SKM-1 treated with dmso at 0.1 percent for 144 hours (cell line): ENCODE results near the gene HAUS7.

Experiments used
- DNase-seq: peaks from one replicate; lab custom pipeline; 2025; ENCODE audit not compliant: unreplicated experiment; lab: John Stamatoyannopoulos, UW

HAUS7 gene

DNA sequence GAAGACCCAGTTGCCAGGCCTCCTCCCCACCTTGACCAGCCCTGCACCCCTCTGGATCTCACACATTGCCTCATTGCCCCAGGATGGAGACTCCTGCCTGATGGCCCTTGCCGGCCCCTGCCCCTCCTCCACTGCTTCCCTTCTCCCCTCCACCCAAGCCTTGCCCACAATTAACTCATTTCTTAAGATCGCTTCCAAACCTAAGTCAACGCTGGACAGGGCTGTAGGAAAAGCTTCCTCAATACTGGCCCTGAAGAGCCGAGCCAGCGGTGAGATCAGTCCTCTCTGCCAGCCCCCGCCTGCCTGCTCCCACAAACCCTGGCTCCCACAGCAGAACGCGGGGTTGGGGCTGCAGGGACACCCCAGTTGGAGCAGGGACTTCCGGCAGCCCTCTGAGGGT, 7.5 kb upstream of the HAUS7 start:
- DNase-seq: no peak

DNA sequence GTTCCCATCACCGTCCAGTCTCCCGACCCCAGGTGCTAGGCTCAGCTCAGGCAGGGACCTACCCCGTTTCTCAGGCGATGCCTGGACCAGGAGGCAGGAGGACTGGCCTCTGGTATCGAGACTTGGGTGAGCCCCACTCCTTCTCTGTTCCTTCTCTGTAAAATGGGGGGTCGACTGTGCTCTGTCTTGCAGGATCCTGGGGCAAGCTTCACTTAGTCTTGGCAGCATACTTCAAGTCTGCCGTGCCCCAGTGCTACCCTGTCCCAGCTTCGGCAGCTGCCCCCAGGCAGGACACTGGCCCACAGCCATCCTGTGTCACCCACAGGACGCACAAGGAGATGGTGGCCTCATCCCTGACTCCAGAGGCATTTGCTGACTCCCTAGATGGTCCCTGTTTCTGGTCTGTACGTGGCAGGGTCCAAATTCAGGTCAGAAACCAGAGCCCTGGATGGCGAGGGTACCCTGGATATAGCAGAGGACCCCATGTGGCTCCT, 7.0 kb upstream of the HAUS7 start:
- no peak for DNase-seq

DNA sequence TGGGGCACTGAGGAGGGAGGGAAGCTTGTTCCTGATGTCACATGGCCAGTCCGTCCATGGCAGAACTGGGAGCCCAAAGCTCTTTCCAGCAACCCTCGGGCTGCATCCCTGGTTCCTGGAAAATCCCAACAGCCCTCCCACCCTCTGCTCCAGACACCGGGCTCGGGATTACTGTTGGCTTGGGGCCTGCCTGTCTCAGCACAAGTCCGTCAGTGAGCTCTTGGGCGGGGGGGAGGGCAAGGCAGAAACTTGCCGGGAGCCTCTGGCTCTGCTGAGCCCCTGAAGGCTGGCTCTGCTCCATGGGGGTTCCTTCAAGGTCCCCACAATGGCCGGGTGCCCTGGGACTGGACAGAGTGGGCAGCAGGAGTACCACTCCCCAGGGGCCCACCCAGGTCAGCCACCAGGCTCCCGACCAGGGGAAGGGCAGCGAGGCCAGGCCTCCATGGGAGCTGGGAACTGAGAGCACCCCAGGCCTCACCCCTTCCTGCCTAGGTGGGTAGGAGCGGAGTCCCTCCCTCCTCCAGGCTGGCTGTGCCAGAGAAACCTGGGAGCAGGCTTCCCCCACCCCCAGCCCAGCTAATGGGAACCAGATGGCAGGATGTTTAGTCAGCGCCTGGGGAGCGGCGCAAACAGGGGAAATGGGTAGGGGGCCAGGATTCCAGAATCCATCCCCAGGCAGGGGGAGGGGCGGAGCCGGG, 6.4 kb upstream of the HAUS7 start:
- DNase-seq: no peak

DNA sequence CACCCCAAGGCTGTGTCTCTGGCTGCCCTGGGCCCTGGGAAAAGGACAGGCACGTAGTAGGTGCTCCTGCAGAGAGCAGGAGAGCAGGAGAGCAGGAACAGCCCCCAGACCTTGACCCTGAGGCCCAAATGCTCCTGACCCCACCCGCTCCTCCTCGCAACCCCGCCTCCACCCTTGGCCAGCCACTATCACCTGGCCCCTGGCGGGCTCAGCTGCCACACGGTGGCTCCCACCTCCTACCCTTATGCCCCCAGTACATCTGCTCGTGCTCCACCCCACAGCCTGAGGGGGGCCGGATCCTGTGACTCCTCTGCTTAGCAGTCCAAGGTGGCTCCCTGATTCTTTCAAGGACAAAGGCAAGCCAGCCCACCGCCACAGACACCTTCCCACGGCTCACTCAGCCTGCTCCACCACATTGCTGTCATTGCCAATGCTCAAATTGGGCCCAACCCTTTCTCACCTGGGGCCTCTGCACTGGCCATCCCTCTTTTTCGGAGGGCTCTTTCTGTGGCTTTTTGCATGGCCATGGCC, 5.4 kb upstream of the HAUS7 start:
- DNase-seq: no peak

DNA sequence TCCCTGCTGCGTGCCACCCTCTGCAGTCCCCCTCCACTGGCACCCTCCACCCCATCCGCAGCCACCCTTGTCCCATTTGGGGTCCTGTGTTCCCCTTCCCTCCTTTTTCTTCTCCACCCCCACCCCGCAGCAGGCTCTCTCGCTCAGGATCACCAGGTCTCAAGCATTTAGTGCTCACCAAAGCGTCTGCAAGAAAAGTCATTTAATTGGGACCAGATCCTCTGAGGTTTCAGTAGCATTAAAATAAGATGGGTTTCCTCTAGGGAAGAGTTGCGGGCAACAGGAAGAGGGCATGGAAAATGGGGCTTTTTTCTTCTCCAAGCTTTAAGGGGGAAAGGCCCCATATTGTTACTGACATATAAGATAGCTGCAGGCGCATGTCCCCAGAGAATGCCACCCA, 4.9 kb upstream of the HAUS7 start:
- no peak for DNase-seq

DNA sequence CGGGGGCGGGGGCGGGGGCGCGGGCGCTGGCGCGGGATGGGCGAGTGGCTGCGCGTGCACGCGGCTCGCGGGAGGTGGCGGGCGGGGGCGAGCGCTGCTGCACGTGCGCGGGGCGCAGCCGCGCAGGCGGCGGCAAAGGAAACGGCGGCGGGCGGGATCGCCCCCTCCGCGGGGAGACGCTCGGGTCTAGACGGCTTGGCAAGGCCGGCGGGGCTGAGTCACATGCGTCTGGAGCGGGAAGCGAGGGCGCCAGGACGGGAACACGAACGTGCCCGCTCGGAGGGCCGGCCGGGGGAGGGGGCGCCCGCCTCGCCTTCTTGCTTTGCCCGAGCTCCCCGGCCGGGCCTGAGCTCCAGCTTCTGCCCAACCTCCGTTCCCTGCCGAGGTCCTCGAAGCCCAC, 4.3 kb upstream of the HAUS7 start:
- no peak for DNase-seq

DNA sequence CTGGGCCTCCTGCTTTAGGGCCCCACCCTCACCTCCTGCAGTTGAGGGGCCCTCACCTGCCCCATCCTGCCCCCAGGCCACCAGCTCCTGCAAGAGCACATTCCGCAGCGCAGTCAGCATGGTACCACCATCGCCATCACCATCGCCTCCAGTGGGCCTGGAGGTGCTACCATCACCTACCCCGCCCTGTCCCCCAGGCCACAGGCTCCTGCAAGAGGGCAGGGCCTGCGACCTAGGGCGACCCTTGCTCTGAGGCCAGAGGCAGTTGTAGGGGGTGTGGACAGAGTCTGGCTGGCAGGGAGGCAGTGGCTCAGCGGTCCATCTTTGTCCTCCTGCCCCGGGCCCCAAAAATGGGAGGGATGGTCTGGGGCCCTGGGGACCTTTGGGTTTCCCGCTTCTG, 3.9 kb upstream of the HAUS7 start:
- DNase-seq: no peak

DNA sequence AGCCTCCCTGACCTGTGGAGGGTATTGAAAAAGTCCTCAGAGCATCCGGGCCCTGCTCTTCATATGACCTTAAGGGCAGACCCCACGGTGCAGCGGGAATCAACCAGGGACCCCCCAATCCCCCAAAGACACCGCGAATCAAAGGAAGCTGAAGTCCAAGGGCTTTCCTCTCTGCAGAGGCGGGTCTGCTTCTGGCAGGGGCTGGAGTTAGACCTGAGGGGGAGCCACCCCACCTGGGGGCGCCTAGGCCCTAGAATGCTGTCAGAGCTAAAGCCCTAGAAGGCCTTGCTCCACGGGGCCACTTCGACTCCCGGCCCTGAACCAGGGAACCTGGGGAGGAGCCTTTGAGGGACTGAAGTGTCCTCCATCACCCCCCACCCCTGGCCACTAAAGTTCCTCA, 2.8 kb upstream of the HAUS7 start:
- no peak for DNase-seq

DNA sequence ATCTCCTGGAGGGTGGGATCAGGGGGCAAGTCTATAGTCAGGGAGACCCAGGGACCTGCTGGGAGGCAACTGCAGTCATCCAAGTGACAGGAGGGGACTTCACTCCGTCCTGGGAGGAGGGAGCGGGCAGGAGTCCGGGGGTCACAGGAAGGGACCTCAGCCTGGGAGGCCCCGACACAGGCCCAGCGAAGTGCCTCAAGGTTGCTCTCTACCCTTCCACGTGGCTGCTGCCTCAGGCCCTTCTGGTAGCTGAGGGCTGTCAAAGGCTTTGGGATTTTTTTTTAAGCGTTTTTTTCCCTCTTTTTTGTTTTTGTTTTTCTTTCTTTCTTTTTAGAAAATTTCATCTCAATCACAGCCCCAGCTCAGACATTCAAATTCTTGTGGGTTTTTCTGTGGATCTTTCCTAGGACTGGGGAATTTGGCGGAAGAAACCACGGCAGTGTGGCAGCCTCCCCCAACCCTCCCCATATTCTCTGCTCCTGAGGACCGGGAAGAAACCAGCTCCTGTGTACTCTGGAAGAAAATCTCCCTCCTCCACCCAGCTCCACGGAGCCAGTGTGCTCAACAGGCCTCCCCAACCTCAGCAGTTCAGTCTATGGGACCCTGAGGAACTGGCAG, 1.4 kb upstream of the HAUS7 start:
- no peak for DNase-seq

DNA sequence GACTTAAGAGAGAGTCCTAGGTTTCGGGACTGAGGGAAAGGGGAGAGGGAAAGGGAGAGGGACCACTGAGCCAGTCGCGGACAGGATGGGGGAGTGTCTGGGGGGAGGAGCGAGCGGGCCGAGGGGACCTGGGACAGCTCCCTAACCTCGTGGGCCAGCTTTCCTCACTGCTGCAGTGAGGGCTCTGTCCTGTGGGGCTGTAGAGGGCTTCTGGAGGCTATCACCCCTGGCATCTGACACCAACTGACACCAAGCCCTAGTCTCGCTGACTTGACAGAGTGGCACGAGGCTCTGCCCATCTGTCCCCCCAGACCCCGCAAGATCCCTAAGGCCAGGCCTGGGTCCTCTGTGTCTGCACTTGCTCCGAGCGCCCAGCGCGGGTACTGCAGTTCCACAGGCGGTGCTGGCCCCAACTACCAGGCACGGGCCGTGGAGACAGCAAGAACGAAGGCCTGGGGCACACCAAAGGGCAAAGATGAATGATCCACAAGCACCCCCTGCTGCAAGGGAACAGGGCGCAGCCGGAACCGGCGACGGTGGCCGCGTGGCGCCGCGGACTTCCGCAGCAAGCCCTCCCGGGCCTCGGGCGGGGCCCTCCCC, 465 bp downstream of the HAUS7 start:
- no peak for DNase-seq

DNA sequence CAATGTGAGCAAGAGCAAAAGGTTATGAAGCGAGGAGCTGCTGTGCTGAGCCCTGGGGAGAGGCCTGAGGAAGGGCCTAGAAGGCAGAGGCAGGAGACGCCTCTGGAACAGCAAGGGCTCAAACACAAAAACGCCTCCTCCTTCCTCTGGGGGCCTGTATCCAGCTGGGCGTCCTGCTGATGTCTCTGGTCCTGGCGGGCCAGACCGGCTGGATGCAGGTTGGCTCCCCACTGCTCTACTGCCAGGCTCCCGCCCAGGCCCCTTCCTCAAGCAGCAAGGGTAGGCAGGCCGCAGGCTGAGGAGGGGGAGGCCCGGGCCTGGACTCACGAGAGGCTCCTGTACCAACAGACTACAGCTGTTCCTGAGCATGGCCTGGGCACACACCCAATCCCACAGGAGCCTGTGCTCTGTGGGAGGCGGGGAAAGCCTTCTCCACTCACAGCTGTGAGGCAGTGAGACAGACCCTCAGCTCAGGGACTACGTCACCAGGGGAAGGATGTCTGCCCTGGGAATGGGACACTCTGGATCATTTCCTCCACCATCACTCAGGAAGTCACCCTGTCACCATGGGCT, 2.3 kb downstream of the HAUS7 start:
- DNase-seq: no peak

DNA sequence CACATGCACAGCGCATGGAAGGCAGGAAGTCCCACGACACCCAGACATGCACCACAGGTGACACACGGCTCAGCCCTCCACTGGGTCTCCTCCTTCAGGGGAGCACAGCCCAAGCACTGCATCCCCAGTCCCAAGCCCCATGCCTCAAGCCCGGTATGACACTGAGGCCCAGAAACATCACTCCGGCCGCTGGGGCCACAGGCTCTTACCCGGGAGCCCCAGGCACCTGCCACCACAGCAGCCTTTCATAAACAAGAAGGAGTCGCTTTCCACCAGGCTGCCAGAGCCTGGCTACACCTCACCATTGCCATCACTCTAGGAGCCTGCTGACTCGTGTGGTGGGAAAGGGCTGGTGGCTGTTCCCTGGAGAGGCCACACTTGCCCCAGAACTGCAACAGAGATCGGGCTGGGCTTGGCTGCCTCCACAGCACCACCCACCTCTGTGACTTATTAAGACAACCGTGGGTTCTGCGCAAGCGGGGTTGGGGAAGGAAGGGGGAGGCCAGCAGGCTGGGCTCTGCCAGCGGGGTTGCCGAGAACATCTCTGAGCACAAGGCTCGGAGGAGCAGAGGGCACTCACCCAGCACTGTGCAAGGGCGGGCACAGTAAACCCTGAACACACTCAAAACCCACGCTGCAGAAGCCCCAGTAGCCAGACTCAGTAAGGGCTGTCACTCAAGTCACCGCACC, 4.5 kb downstream of the HAUS7 start:
- no peak for DNase-seq

DNA sequence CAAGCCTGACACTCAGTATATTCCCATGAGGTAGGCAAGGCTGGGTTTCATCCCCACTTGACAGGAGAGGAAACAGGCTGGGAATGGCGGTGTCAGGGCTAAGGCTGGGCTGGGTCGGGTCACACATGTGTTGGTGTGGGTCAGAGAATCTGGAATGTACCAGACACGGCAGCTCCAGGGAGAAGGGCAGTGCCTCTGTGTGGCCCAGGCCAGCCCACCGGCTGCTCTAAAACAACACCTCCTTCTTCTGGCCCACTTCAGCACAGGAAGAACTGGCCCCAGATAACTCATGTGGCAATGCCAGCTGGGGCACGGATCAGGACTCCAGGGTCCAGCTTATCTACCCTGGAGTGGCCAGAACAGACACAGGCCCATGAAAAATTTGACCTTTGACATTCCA, 6.3 kb downstream of the HAUS7 start:
- DNase-seq: no peak

DNA sequence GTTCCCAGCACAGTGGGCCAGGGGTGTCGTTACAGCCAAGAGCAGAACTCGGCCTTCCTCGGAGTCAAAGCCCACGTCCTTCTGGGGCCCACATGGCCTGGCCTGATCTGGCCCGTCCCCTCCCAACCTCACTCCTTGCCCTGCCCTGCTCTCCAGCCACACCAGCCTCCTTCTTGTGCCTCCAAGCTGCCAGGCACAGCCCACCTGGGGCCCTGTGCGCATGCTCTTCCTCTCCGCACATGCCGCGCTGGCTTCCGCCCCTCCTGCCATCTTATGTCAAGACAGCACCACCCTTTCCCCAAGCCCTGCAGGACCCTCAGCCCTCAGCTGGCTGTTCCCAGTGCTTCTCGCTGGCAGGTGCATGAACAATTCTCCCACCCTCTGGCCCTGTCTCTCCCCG, 6.8 kb downstream of the HAUS7 start:
- no peak for DNase-seq

DNA sequence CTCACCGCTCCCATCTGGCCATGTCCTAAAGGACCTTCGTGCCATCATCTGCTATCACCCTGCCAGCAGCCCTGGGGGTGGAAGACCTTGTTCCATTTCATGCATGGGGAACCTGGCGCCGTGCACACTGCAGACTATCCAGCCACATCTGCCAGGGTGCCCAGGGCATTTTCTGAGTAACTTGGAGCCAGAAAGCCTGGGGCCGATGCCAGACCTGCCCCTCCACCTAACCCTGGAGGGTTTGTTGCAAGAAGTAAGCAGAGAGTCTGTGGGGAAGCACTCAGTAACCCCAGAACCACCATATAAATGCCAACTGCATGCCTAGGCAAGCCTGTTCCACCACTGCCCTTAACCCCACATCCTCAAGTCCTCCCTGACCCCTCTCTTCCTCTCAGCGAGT, 7.3 kb downstream of the HAUS7 start:
- no peak for DNase-seq

DNA sequence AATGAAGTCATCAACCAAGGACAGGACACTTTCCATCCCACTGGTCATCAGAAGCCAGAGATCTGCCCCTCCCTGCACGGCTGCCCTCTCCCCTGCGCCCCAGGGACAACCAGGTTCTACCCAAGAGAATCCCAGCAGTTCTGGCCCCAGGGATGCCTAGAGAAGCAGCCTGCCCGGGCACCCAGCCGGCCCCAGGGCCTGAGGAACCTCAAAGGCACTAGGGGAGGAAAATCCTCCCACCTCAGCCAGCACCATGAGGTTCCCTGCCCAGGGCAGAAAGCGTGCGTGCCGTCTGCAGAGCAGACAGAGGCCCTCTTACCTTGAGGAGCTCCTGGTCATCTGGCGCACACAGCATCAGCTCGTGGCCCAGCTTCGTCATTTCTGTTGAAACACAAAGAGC, 8.1 kb downstream of the HAUS7 start:
- DNase-seq: no peak

DNA sequence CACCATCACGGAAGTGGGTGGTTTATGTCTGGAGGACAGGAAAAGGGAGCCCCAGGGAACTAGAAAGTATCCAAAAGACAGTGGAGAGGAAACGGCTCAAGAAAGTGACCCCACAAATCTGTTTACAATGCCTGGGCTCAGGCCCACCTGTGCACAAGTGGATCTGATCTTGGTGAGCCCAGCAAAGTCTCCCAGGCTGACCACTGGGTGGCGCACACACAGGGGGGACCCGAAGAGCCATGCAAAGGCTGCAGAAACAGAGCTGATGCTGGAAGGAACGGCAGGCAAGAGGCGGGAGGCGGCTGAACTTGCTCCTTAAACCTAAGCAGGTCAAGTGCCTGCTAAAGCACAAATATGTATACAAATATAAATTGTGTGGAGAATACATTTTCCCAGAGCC, 9.6 kb downstream of the HAUS7 start:
- DNase-seq: peak; percentile 4

DNA sequence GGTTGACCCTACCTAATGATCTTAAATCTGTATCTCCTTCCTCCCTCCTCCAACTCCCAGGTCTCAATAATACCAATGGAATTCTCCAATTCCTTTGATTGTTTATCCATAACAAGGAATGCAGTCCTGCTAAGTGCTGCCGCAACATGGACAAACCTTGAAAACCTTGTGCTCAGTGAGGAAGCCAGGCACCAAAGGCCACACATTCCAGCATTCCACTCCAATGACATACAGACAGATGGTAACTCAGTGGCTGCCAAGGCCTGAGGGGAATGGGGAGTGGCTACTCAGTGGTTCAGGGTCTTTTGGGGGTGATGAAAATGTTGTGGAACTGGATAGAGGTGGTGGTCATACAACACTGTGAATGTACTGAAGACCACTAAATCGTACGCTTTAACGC, 10.4 kb downstream of the HAUS7 start:
- DNase-seq: no peak

DNA sequence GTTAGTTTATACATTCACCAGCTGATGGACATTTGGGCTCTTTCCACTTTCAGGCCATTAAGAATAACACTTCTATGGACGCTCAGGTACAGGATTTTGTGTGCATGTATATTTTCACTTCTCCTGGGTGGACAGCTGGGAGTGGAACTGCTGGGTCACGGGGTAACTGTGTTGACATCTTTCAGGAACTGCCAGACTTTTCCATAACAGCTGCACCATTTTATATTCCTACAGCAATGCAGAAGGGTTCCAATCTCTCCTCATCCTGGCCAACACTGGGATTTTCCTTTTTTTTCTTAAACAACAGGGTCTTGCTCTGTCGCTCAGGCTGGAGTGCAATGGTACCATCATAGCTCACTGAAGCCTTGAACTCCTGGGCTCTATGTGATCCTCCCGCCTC, 11.9 kb downstream of the HAUS7 start:
- DNase-seq: no peak

DNA sequence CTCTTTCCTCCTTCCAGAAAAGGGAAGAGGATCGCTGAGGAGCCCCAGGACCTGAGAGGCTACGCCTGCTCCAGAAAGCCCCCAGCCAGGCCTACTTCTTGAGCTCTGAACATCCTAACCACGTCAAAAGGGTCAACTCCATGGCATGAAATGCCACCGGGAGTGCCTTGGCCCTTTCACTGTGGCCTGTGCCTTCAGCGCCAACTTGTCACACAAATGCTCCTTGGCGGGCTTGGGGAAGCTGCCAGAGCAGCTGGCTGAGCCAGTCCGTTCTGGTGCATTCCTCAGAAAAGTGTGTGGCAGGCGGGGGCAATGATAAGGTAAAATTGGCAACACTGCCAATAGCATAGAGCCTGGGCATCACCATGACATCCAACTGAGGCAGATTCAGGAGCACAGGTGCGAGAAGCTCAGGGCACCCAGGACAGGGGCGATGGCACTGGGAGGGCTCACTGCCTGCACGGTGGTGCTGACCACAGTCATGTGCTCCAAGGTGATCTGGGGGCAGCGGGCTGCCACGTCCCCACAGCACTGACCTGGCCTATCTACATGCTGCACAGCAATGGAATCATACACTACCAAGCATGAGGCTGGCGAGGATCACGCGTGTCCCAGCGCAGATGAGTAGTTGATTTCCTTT, 12.4 kb downstream of the HAUS7 start:
- no peak for DNase-seq
